ENCODE measurements around the gene PVR.
"Not testable (repeated sequence)": the region's sequence is repeated elsewhere in the genome, so short reads cannot be mapped to it uniquely, and the experiment has no call there.

The PVR gene

DNA sequence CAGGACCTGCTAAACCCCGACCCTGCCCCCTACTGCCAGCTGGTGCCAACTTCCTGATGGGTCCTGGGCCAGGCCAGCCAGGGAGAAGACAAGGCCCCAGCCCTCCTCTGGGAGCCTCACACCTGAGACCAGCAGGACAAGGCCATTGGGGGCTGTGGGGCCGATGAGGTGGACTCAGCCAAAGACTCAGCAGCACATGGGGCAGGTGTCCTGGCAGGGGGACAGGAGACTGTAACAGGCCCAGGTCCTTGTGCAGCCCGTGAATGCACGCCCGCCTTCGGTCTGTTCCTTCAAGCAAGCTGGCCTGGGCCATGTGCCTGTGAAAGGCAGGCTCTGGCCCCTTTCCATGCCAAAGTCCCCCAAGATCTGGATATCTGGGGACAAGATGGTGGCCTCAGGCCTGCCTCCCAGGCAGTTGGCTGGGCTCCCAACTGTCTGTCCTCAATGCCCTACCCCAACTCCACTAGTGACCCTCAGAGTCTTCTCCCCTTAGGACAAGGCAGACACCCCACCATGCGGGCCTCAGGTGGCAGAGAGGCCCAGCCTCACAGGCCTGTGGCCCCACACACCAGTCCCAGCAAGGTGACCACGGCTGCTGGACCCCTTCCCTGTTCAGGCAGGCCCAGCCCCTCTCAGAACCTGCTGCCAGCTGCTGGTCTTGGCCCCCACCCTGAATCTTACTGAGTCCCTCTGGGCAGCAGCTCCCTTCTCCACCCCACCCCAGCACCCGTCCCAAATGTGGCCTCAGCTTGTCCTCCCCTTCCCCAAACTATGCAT is 39.9 kb downstream of the PVR start:
- Histone ChIP-seq H3K36me3 (ENCODE audit: insufficient read depth, low read length) (no peaks in the 10 kb centered on the region), H3K9me3 (ENCODE audit: insufficient read depth, low read length, severe bottlenecking) (no peaks in the 10 kb centered on the region), H2AFZ (ENCODE audit: low read depth, low read length) (no peak overlapping the region), H3K4me3 (ENCODE audit: low read depth in 1 of 2, low read length in 2 of 2) (no peak overlapping the region), H3K79me2 (ENCODE audit: insufficient read depth, low read length) (no peaks in the 10 kb centered on the region), H4K20me1 (ENCODE audit: insufficient read depth, low read length) (no peaks in the 10 kb centered on the region), H3K4me1 (ENCODE audit: insufficient read depth, low read length) (no peaks in the 10 kb centered on the region), H3K27me3 (ENCODE audit: insufficient read depth, low read length, poor library complexity) (no peaks in the 10 kb centered on the region), H3K9ac (ENCODE audit: low read depth, low read length) (no peak overlapping the region), H3K27ac (ENCODE audit: low read length) (no peak overlapping the region), H3K4me2 (ENCODE audit: insufficient read depth, low read length) (no peak overlapping the region)
- TF ChIP-seq, protein P1, sequence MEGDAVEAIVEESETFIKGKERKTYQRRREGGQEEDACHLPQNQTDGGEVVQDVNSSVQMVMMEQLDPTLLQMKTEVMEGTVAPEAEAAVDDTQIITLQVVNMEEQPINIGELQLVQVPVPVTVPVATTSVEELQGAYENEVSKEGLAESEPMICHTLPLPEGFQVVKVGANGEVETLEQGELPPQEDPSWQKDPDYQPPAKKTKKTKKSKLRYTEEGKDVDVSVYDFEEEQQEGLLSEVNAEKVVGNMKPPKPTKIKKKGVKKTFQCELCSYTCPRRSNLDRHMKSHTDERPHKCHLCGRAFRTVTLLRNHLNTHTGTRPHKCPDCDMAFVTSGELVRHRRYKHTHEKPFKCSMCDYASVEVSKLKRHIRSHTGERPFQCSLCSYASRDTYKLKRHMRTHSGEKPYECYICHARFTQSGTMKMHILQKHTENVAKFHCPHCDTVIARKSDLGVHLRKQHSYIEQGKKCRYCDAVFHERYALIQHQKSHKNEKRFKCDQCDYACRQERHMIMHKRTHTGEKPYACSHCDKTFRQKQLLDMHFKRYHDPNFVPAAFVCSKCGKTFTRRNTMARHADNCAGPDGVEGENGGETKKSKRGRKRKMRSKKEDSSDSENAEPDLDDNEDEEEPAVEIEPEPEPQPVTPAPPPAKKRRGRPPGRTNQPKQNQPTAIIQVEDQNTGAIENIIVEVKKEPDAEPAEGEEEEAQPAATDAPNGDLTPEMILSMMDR (IDR thresholded peaks at IDR 0.05; ENCODE audit: borderline replicate concordance, extremely low read depth, low read length, poor library complexity, severe bottlenecking) = no peak
- TF ChIP-seq EZH2 (IDR thresholded peaks at IDR 0.05; ENCODE audit: borderline replicate concordance, low read depth, low read length, severe bottlenecking) = no peak
- no peak for ATAC-seq (ENCODE audit: insufficient read depth, low read depth)
- DNase-seq = no peak

DNA sequence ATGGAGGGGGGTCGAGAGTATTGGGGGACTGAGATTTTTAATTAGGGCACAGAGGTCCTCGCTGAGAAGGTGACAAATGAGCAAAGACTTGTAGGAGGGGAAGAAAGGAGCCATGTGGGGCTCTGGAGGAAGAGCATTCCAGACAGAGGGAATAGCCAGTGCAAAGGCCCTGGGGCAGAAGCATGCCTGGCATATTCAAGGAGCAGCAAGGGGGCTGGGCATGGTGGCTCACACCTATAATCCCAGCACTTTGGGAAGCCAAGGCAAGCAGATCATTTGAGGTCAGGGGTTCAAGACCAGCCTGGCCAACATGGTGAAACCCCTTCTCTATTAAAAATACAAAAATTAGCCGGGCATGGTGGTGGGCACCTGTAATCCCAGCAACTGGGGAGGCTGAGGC is 40.7 kb downstream of the PVR start:
- H3K4me1 ChIP-seq (ENCODE audit: insufficient read depth, low read length); H3K27me3 ChIP-seq (ENCODE audit: insufficient read depth, low read length, poor library complexity); H2AFZ ChIP-seq (ENCODE audit: low read depth, low read length); H3K4me3 ChIP-seq (ENCODE audit: low read depth in 1 of 2, low read length in 2 of 2); H3K36me3 ChIP-seq (ENCODE audit: insufficient read depth, low read length); H4K20me1 ChIP-seq (ENCODE audit: insufficient read depth, low read length); H3K4me2 ChIP-seq (ENCODE audit: insufficient read depth, low read length); H3K9me3 ChIP-seq (ENCODE audit: insufficient read depth, low read length, severe bottlenecking); DNase-seq; H3K9ac ChIP-seq (ENCODE audit: low read depth, low read length); ATAC-seq (ENCODE audit: insufficient read depth, low read depth); H3K79me2 ChIP-seq (ENCODE audit: insufficient read depth, low read length); H3K27ac ChIP-seq (ENCODE audit: low read length): not testable (repeated sequence)

DNA sequence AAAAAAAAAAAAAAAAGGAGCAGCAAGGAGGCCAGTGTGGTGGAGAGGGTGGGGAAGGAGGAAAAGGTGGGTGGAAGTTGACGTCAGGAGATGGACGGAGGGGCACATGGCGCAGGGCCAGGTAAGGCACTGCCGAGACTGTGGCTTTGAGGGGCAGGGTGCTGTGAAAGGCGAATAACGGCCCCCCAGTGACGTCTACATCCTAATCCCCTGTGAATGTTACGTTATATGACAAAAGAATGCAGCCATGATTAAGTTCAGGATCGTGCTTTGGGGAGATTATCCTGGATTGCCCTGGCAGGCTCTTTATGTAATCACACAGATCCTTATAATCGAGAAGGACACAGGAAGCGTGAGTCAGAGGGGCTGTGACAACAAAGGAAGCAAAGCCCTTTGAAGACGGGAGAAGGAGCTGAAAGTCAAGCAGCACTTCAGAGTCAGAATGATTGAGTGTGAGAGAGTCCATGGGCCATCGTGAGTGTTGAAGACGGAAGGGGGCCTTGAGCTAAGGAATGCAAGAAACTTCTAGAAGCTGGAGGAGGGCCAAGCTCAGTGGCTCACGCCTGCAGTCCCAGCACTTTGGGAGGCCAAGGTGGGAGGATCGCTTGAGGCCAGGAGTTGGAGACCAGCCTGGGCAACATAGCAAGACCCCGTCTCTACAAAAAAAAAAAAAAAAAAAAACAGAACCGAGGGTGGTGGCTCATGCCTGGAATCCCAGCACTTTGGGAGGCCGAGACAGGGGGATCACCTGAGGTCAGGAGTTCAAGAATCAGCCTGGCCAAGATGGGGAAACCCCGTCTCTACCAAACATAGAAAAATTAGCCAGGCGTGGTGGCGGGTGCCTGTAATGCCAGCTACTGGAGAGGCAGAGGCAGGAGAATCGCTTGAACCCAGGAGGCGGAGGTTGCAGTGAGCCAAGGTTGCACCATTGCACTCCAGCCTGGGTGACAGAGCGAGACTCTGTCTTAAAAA is 41.5 kb downstream of the PVR start:
- Histone ChIP-seq H4K20me1 (ENCODE audit: insufficient read depth, low read length) (no peaks in the 10 kb centered on the region), H3K4me1 (ENCODE audit: insufficient read depth, low read length) (no peaks in the 10 kb centered on the region), H3K9ac (ENCODE audit: low read depth, low read length) (no peak overlapping the region), H3K27ac (ENCODE audit: low read length) (no peak overlapping the region), H3K4me3 (ENCODE audit: low read depth in 1 of 2, low read length in 2 of 2) (no peak overlapping the region), H3K27me3 (ENCODE audit: insufficient read depth, low read length, poor library complexity) (no peaks in the 10 kb centered on the region), H3K4me2 (ENCODE audit: insufficient read depth, low read length) (no peak overlapping the region), H3K36me3 (ENCODE audit: insufficient read depth, low read length) (no peaks in the 10 kb centered on the region), H2AFZ (ENCODE audit: low read depth, low read length) (no peak overlapping the region), H3K9me3 (ENCODE audit: insufficient read depth, low read length, severe bottlenecking) (no peaks in the 10 kb centered on the region), H3K79me2 (ENCODE audit: insufficient read depth, low read length) (no peaks in the 10 kb centered on the region)
- TF ChIP-seq EZH2 (IDR thresholded peaks at IDR 0.05; ENCODE audit: borderline replicate concordance, low read depth, low read length, severe bottlenecking) = no peak
- DNase-seq (peak; percentile 12), ATAC-seq (ENCODE audit: insufficient read depth, low read depth) (no peak)

DNA sequence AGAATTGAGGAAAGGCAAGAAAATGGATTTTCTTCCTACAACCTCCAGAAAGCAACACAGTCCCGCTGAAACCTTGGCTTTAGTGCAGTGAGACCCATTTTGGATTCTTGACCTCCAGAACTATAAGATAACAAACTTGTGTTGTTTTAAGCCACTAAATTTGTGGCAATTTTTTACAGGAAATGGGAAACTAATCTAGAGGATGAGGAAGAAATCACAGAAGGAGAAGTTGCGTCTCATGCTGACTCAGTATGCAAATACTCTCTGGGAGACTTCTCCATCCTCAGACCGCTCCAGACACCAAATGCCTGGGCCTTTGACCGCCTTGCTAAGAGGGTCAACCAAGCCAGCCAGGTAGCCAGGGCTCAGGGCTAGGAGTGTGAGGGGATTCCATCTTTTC is 42.2 kb downstream of the PVR start:
- H3K4me3 ChIP-seq (ENCODE audit: low read depth in 1 of 2, low read length in 2 of 2) = no peak overlapping the region

More for the DNA sequence above, 42.2 kb downstream of the PVR start:
- no peak overlapping the region for H2AFZ ChIP-seq (ENCODE audit: low read depth, low read length)
- H3K36me3 ChIP-seq (ENCODE audit: insufficient read depth, low read length) = no peaks in the 10 kb centered on the region
- no peak overlapping the region for H3K9ac ChIP-seq (ENCODE audit: low read depth, low read length)
- no peak overlapping the region for H3K4me2 ChIP-seq (ENCODE audit: insufficient read depth, low read length)
- H3K27ac ChIP-seq (ENCODE audit: low read length) = no peak overlapping the region
- no peaks in the 10 kb centered on the region for H3K79me2 ChIP-seq (ENCODE audit: insufficient read depth, low read length)
- H3K9me3 ChIP-seq (ENCODE audit: insufficient read depth, low read length, severe bottlenecking) = no peaks in the 10 kb centered on the region
- ATAC-seq (ENCODE audit: insufficient read depth, low read depth) = no peak
- no peaks in the 10 kb centered on the region for H3K27me3 ChIP-seq (ENCODE audit: insufficient read depth, low read length, poor library complexity)
- TF ChIP-seq EZH2 (IDR thresholded peaks at IDR 0.05; ENCODE audit: borderline replicate concordance, low read depth, low read length, severe bottlenecking) = no peak
- TF ChIP-seq, protein P1 (IDR thresholded peaks at IDR 0.05; ENCODE audit: borderline replicate concordance, extremely low read depth, low read length, poor library complexity, severe bottlenecking) = no peak
- DNase-seq = no peak
- H4K20me1 ChIP-seq (ENCODE audit: insufficient read depth, low read length) = no peaks in the 10 kb centered on the region
- H3K4me1 ChIP-seq (ENCODE audit: insufficient read depth, low read length) = no peaks in the 10 kb centered on the region

Data from DND-41 (cell line).